Stimulated activated naive CD8-positive, alpha-beta T cell treated with anti-CD3 and anti-CD28 coated beads, Interleukin-15, Interleukin-2, amounts not matched to agents 100 U/mL and 50 U/mL, for 24 hours (primary cell): Measurements from ENCODE around the gene TAP2.
"Not testable (repeated sequence)": the region's sequence is repeated elsewhere in the genome, so short reads cannot be mapped to it uniquely, and the experiment has no call there.

ENCODE experiments used
- ATAC-seq: fragments of 150-1000 bp; cut with Tn5 transposase; one replicate; pipeline ENCODE4 v1.10.0; 2021
- DNase-seq: peaks from one replicate; pipeline ENCODE4 v3.0.0; 2021

The TAP2 gene

GRCh38 chr6:32838114-32838958, at the start of gene TAP2:
TSS of gene TAP2 (minus strand) at chr6:32838739. CDS start at chr6:32838233, 506 bp downstream.
- ATAC-seq (peak; percentile 91), DNase-seq (peak; percentile 99)

DNA sequence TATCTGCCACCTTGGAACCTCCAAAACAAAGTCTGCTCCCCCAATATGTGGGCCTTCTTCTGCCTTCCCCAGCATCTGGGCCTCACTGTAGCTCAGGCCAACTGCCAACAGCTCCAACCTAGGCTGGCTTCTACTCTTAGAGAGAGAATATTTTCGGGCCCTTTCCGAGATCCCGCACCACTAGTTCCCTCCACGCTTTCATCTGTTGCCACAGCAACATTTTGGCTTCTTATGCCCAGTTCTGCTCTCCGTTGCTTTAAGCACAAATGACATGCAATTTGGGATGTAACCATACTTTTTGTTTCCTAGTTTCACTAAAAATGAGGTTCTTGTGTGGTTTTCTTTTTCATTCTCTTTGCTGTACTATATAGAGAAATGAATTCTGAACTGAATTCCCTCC, 49.1 kb upstream of the TAP2 start:
- DNase-seq (no peak), ATAC-seq (no peak)

DNA sequence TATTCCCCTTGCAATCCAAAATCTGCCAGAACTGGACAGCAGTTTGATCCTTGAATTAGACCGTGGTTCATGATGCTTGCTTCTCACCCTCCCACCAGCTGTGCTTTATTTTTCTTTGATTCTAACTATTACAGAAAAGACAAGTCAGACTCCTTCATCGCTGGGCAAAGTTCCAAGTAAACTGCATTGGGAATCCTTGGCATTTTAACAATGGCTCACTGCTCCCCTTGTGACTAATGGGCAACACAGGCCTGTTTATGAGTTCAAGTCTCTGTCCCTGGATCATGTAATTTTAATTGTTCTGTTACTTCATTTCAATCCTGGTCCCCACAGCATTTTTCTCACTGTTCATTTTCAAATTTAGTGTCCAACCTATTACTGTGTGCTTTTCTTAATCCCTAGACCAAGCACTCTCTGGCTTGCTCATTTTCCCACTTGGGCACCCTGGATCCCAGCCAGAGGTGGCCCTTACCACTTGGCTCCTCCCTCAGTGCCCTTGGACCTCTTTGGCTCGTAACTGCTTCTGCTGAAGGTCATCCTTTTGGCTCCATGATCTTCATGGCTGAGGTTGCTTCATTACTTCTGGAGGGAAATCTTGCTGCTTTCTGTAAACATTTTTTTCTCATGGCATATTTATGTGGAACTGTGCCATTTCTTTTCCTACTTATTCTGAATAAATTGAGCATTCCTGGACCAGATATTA, 48.3 kb upstream of the TAP2 start:
- ATAC-seq (no peak), DNase-seq (no peak)

DNA sequence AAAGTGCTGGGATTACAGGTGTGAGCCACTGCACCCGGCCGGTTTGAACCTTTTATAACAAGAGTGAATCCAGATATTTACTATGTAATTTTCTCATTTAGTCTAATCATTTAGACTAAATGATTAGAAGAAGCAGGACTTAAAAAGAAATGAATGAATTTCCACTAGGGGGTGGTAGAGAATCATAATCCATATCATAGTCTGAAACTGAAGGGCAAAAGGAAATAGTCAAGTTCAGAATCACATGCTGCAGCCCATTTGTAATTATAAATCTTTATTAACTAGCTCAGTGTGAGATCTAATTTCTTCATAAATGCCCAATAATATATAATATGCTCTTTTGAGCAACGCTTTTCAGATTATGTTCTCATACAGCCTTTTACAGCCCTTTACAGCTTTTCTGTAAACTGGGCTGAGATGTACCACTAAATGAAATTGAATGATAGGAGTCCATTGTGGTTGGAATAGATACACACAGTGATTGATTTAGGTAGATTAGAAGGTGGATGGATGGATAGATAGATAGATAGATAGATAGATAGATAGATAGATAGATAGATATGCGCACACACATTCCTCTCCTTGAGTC, 47.3 kb upstream of the TAP2 start:
- peak; percentile 56 for ATAC-seq
- DNase-seq, result no peak

- ATAC-seq, result no peak
- DNase-seq, result no peak
These were observed 45.2 kb upstream of the TAP2 start for GRCh38 chr6:32883789-32884188.

- DNase-seq, result no peak
These were observed 44.3 kb upstream of the TAP2 start for GRCh38 chr6:32882879-32883250.

GRCh38 chr6:32880962-32881361, 42.4 kb upstream of the TAP2 start:
- not testable (repeated sequence) for DNase-seq, ATAC-seq

More at GRCh38 chr6:32882879-32883250, 44.3 kb upstream of the TAP2 start:
- ATAC-seq, result peak; percentile 78

- DNase-seq (no peak), ATAC-seq (no peak)
These were observed 41.2 kb upstream of the TAP2 start for GRCh38 chr6:32879691-32880090.

- ATAC-seq (no peak), DNase-seq (no peak)
These were observed 38.1 kb upstream of the TAP2 start for GRCh38 chr6:32876603-32877002.

GRCh38 chr6:32873947-32874346, 35.4 kb upstream of the TAP2 start:
- DNase-seq, ATAC-seq: not testable (repeated sequence)

DNA sequence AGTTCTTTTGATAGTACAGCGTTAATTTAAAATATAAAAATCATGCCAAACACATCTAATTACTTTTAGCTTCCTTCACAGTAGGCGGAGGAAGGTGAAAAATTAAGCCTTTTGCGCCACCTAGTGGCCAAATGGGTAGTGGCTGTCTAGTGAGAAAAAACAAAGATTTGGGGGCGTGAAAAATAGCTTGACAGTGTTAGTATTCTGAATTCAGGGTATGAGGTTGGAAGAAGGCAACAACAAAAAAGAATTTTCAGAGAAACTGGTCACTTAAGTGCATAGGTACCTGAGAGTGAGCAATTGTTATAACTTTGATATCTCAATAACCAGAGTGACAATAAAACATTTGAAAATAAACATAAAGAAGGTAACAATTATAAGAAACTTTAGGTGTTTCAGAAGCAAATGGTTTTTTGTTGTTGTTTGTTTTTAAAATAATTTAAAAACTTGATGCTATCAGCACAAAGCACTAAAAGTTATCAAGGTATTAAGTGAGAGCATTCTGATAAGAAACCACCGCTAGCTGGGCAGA, 29.8 kb upstream of the TAP2 start:
- peak; percentile 74 for ATAC-seq
- DNase-seq, result peak; percentile 88

- DNase-seq, result no peak
- ATAC-seq, result peak; percentile 43
These were observed 29.2 kb upstream of the TAP2 start for GRCh38 chr6:32867554-32868256.

DNA sequence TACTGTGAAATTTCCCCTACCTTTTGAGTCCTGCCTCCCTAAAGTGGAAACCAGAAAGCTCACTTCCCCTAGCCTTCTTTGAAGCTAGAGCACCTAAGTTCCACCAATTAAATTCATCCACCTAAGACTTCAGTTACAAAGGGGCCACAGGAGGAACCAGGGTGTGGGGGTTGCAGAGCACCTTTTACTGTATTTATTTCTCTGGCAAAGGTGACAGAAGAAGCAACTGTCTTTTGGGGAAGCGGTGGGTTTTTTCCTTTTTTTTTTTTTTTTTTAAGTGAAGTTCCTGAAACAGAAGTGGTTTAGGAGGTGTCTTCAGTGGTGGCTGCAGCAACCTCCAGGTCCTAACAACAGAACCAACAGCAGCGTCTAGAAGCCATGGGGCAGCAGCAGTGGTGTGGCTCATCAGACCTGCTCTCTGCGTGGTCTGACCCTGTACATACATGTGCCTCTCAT, 28.5 kb upstream of the TAP2 start:
- no peak for DNase-seq
- no peak for ATAC-seq

DNA sequence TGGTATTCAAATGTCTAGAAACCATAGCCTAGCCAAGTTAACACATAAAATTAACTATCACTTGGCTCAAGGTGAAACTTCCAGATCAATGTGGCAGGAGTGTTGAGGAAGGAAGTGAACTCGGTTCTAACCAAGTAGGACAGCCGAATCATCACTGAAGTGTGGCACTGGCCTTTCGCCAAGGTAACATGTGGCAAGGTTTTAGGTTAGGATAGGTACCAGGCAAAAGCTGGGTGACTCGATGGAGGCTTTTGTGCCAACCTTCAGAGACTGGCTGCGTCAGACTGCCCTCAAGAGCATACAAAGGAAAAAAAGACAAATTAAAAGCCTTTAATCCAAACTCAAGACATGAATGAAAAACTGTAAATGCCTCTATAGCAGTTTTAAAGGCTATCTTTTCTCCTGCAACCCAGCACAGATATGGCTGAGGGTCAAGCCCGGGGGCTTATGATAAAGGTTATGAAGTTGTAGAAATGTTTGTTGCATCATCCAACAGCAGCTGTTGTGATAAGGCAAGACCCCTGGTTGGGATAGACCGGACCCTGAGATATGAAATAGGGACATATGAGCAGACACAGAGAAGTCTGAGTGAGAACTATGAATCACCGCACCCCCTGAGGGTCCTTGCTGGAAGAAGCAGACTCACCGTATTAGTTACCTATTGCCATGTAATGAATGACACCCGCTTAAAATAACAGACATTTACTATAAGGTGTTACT, 27.3 kb upstream of the TAP2 start:
- ATAC-seq (no peak), DNase-seq (no peak)

GRCh38 chr6:32862725-32863124, 24.2 kb upstream of the TAP2 start:
- no peak for ATAC-seq
- DNase-seq, result no peak

GRCh38 chr6:32860674-32861073, 22.1 kb upstream of the TAP2 start:
- no peak for DNase-seq
- no peak for ATAC-seq

- ATAC-seq (no peak), DNase-seq (no peak)
These were observed 19.7 kb upstream of the TAP2 start for GRCh38 chr6:32858194-32858593.

GRCh38 chr6:32857156-32857891, 18.8 kb upstream of the TAP2 start:
- DNase-seq (no peak), ATAC-seq (no peak)

GRCh38 chr6:32855467-32856174, 17.1 kb upstream of the TAP2 start:
- DNase-seq, result no peak
- no peak for ATAC-seq
